HepG2 (cell line): ENCODE results near the gene CSNK2B. TPM values are rescaled to one million over a fixed set of nuclear protein-coding genes. Genes with fewer than 3 reads are reported as not detected.

Experiments
- CAMTA2 ChIP-seq: sonication (generic); formaldehyde crosslinking; IDR thresholded peaks from 2 replicates; pipeline ENCODE4 v1.4.0; 2020; ENCODE audit warnings: mild to moderate bottlenecking, missing genetic modification reagents, borderline replicate concordance
- CREM ChIP-seq, 2 experiments: sonication (generic) in 1 of 2; formaldehyde crosslinking in 1 of 2; IDR thresholded peaks; 2 replicates each; pipeline versions ENCODE4 v1.4.0 to v1.6.1; 2016 to 2020; ENCODE audit warnings: antibody characterized with exemption in 1 of 2, mild to moderate bottlenecking in 1 of 2, missing genetic modification reagents in 1 of 2
- GPBP1L1 ChIP-seq: sonication (generic); formaldehyde crosslinking; IDR thresholded peaks from 2 replicates; pipeline ENCODE4 v1.5.0; 2020; ENCODE audit warnings: mild to moderate bottlenecking, missing genetic modification reagents
- NR0B2 ChIP-seq: sonication (generic); formaldehyde crosslinking; IDR thresholded peaks from 2 replicates; pipeline ENCODE4 v1.4.0; 2020; ENCODE audit warnings: mild to moderate bottlenecking, missing genetic modification reagents
- SP1 ChIP-seq, 2 experiments: fragments of 450-650 bp in 1 of 2; sonication (generic) in 1 of 2; formaldehyde crosslinking in 1 of 2; IDR thresholded peaks; 2 replicates each; pipeline versions ENCODE4 v1.4.0 to v1.6.1; 2016 to 2020; ENCODE audit warnings: missing genetic modification reagents in 1 of 2
- TBL1XR1 ChIP-seq: fragments of 150-350 bp; IDR thresholded peaks from 2 replicates; pipeline ENCODE4 v1.6.1; 2014; ENCODE audit warnings: borderline replicate concordance, low read length; ENCODE audit not compliant: partially characterized antibody
- ZBTB34 ChIP-seq: sonication (generic); formaldehyde crosslinking; IDR thresholded peaks from 2 replicates; pipeline ENCODE4 v1.8.0; 2022; ENCODE audit warnings: mild to moderate bottlenecking, missing genetic modification reagents
- ZNF766 ChIP-seq: sonication (generic); formaldehyde crosslinking; IDR thresholded peaks from 2 replicates; pipeline ENCODE4 v1.5.0; 2020; ENCODE audit warnings: missing genetic modification reagents, borderline replicate concordance
- polyA plus RNA-seq, 8 experiments: library from polyadenylated mRNA; depleted of rRNA in 3 of 8; stranded (reverse) in 7 of 8; unstranded in 1 of 8; fragments of >200 nt; fragmentation: Illumina TruSeq in 4 of 8; extraction: Trizol in 4 of 8; gene quantifications; 2 replicates each; pipeline versions ENCODE4 v1.2.1 to v1.2.3, GENCODE V29; 2011 to 2016; ENCODE audit warnings: low read depth in 4 of 8, missing spikeins in 1 of 8, mixed read lengths in 1 of 8; ENCODE audit not compliant: insufficient read depth in 1 of 8
- total RNA-seq, 5 experiments: library from RNA; depleted of rRNA; stranded (reverse); fragments of >200 nt; fragmentation: Illumina TruSeq; extraction: Trizol; gene quantifications; 2 replicates each; pipeline ENCODE4 v1.2.3, GENCODE V29; 2016; ENCODE audit warnings: low read depth in 1 of 5
- TF ChIP-seq, protein P1 (sequence below), 2 experiments: sonication (generic) in 1 of 2; formaldehyde crosslinking in 1 of 2; IDR thresholded peaks; 2 replicates each; pipeline versions ENCODE4 v1.6.1 to v1.9.0; 2014 to 2022; ENCODE audit warnings: antibody characterized with exemption in 1 of 2, borderline replicate concordance in 1 of 2, inconsistent platforms in 1 of 2, low read depth in 1 of 2, missing genetic modification reagents in 1 of 2
- TF ChIP-seq, protein P2 (sequence below): sonication (generic); formaldehyde crosslinking; IDR thresholded peaks from 2 replicates; pipeline ENCODE4 v1.5.0; 2020; ENCODE audit warnings: mild to moderate bottlenecking, missing genetic modification reagents
- TF ChIP-seq, protein P3 (sequence below): IDR thresholded peaks from 2 replicates; pipeline ENCODE4 v1.6.1; 2016; ENCODE audit warnings: low read depth, borderline replicate concordance
- TF ChIP-seq, protein P4 (sequence below): IDR thresholded peaks from 2 replicates; pipeline ENCODE4 v1.6.1; 2016; ENCODE audit warnings: control low read depth

CSNK2B gene
- total and polyA plus RNA-seq, 2 of the 13 experiments (the other 11 are each of a cell fraction or from before 2014, with no cell fraction given), result 111 to 296 TPM

GRCh38 chr6:31619805-31620585, 45.9 kb upstream of the CSNK2B start (continued):
- TF ChIP-seq, protein P1, sequence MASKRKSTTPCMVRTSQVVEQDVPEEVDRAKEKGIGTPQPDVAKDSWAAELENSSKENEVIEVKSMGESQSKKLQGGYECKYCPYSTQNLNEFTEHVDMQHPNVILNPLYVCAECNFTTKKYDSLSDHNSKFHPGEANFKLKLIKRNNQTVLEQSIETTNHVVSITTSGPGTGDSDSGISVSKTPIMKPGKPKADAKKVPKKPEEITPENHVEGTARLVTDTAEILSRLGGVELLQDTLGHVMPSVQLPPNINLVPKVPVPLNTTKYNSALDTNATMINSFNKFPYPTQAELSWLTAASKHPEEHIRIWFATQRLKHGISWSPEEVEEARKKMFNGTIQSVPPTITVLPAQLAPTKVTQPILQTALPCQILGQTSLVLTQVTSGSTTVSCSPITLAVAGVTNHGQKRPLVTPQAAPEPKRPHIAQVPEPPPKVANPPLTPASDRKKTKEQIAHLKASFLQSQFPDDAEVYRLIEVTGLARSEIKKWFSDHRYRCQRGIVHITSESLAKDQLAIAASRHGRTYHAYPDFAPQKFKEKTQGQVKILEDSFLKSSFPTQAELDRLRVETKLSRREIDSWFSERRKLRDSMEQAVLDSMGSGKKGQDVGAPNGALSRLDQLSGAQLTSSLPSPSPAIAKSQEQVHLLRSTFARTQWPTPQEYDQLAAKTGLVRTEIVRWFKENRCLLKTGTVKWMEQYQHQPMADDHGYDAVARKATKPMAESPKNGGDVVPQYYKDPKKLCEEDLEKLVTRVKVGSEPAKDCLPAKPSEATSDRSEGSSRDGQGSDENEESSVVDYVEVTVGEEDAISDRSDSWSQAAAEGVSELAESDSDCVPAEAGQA (IDR thresholded peaks at IDR 0.05; ENCODE audit: low read depth), result peak; percentile 90
- TF ChIP-seq, protein P1 (CRISPR knock-in tag; IDR thresholded peaks at IDR 0.05; ENCODE audit: borderline replicate concordance), result peak; percentile 80; the same call in 1 of the 2 replicates
- TF ChIP-seq CREM (IDR thresholded peaks at IDR 0.05), result peak; percentile 92
- no peak for TF ChIP-seq CREM (CRISPR knock-in tag; IDR thresholded peaks at IDR 0.05)
- TF ChIP-seq, protein P2, sequence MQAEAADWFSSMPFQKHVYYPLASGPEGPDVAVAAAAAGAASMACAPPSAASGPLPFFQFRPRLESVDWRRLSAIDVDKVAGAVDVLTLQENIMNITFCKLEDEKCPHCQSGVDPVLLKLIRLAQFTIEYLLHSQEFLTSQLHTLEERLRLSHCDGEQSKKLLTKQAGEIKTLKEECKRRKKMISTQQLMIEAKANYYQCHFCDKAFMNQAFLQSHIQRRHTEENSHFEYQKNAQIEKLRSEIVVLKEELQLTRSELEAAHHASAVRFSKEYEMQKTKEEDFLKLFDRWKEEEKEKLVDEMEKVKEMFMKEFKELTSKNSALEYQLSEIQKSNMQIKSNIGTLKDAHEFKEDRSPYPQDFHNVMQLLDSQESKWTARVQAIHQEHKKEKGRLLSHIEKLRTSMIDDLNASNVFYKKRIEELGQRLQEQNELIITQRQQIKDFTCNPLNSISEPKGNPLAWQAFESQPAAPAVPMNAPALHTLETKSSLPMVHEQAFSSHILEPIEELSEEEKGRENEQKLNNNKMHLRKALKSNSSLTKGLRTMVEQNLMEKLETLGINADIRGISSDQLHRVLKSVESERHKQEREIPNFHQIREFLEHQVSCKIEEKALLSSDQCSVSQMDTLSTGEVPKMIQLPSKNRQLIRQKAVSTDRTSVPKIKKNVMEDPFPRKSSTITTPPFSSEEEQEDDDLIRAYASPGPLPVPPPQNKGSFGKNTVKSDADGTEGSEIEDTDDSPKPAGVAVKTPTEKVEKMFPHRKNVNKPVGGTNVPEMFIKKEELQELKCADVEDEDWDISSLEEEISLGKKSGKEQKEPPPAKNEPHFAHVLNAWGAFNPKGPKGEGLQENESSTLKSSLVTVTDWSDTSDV, result no peak
- TF ChIP-seq ZNF766, result peak; percentile 86; the same call in 1 of the 2 replicates
- peak; percentile 93; the same call in 1 of the 2 replicates for TF ChIP-seq ZBTB34 (CRISPR knock-in tag)
- TF ChIP-seq TBL1XR1, result peak; percentile 78
- TF ChIP-seq, protein P3, sequence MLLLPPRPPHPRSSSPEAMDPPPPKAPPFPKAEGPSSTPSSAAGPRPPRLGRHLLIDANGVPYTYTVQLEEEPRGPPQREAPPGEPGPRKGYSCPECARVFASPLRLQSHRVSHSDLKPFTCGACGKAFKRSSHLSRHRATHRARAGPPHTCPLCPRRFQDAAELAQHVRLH (CRISPR knock-in tag), result peak; percentile 82; the same call in 1 of the 2 replicates
- TF ChIP-seq, protein P4, sequence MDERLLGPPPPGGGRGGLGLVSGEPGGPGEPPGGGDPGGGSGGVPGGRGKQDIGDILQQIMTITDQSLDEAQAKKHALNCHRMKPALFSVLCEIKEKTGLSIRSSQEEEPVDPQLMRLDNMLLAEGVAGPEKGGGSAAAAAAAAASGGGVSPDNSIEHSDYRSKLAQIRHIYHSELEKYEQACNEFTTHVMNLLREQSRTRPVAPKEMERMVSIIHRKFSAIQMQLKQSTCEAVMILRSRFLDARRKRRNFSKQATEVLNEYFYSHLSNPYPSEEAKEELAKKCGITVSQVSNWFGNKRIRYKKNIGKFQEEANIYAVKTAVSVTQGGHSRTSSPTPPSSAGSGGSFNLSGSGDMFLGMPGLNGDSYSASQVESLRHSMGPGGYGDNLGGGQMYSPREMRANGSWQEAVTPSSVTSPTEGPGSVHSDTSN (CRISPR knock-in tag), result no peak
- no peak for TF ChIP-seq NR0B2 (CRISPR knock-in tag)
- no peak for TF ChIP-seq SP1 (IDR thresholded peaks at IDR 0.05)
- TF ChIP-seq SP1 (CRISPR knock-in tag; IDR thresholded peaks at IDR 0.05), result peak; percentile 92; the same call in 1 of the 2 replicates
- TF ChIP-seq GPBP1L1 (CRISPR knock-in tag), result no peak
- TF ChIP-seq CAMTA2 (CRISPR knock-in tag), result peak; percentile 12; the same call in 1 of the 2 replicates
